BJ (cell line): ENCODE data around the gene DTHD1. TPM values are rescaled to one million over a fixed set of nuclear protein-coding genes. Genes with fewer than 3 reads are reported as not detected.

Experiments used
- CTCF ChIA-PET: fragments of 350-600 bp; formaldehyde crosslinking; extraction: SDS; loops from one replicate; lab custom pipeline; 2021; ENCODE audit warnings: antibody characterized with exemption, inconsistent platforms; lab: Yijun Ruan, JAX
- POLR2A ChIA-PET: fragments of 300-600 bp; sonication (Branson Sonifier 250); formaldehyde crosslinking; extraction: SDS; loops from one replicate; lab custom pipeline; 2021; ENCODE audit warnings: antibody characterized with exemption; lab: Charles Lee
- DNase-seq: peaks from one replicate; pipeline ENCODE4 v3.0.0-alpha.2; 2011; ENCODE audit warnings: low read depth
- H3K27me3 ChIP-seq: 2 replicates; pipeline ENCODE4 v1.6.0; 2011; ENCODE audit warnings: low read length; ENCODE audit not compliant: control insufficient read depth, insufficient read depth
- H3K36me3 ChIP-seq: 2 replicates; pipeline ENCODE4 v1.5.1; 2011; ENCODE audit warnings: low read length; ENCODE audit not compliant: control insufficient read depth, insufficient read depth
- H3K4me3 ChIP-seq: 2 replicates; pipeline ENCODE4 v1.5.1; 2011; ENCODE audit warnings: low read depth, mild to moderate bottlenecking, control low read depth, low read length
- polyA plus RNA-seq: library from polyadenylated mRNA; depleted of rRNA; stranded (reverse); fragments of >200 nt; gene quantifications from 2 replicates; pipeline ENCODE4 v1.2.3, GENCODE V29; 2011
- TF ChIP-seq, protein P1 (sequence below): IDR thresholded peaks from 2 replicates; pipeline ENCODE4 v1.5.1; 2011; ENCODE audit warnings: low read depth, mild to moderate bottlenecking, control low read depth, inconsistent platforms, low read length, moderate library complexity; ENCODE audit not compliant: insufficient read depth

DTHD1 gene
- polyA plus RNA-seq, 1 experiment: not detected

DNA sequence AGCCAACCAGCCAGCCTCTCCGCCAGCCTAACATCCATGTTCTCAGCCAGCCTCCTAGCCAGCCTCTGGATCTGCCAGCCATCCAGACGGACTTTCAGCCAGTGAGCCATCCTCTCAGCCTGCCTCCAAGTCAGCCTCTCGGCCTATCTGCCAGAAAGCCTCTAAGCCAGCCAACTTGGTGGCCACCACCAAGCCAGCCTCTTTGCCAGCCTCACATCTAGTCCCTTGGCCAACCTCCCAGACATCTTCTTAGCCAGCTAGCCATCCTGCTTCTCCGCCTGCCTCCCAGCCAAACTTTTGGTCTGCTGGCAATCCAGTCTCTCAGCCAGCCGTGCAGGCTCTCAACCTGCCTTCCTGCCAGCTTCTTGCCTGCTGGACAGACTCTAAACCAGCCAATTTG, 20.7 kb upstream of the DTHD1 start:
- no peak overlapping the region for H3K4me3 ChIP-seq
- POLR2A ChIA-PET: no interaction called here
- H3K27me3 ChIP-seq: no peaks in the 10 kb centered on the region
- CTCF ChIA-PET: no interaction called here
- no peak for DNase-seq
- TF ChIP-seq, protein P1, sequence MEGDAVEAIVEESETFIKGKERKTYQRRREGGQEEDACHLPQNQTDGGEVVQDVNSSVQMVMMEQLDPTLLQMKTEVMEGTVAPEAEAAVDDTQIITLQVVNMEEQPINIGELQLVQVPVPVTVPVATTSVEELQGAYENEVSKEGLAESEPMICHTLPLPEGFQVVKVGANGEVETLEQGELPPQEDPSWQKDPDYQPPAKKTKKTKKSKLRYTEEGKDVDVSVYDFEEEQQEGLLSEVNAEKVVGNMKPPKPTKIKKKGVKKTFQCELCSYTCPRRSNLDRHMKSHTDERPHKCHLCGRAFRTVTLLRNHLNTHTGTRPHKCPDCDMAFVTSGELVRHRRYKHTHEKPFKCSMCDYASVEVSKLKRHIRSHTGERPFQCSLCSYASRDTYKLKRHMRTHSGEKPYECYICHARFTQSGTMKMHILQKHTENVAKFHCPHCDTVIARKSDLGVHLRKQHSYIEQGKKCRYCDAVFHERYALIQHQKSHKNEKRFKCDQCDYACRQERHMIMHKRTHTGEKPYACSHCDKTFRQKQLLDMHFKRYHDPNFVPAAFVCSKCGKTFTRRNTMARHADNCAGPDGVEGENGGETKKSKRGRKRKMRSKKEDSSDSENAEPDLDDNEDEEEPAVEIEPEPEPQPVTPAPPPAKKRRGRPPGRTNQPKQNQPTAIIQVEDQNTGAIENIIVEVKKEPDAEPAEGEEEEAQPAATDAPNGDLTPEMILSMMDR: no peak
- H3K36me3 ChIP-seq: no peaks in the 10 kb centered on the region

DNA sequence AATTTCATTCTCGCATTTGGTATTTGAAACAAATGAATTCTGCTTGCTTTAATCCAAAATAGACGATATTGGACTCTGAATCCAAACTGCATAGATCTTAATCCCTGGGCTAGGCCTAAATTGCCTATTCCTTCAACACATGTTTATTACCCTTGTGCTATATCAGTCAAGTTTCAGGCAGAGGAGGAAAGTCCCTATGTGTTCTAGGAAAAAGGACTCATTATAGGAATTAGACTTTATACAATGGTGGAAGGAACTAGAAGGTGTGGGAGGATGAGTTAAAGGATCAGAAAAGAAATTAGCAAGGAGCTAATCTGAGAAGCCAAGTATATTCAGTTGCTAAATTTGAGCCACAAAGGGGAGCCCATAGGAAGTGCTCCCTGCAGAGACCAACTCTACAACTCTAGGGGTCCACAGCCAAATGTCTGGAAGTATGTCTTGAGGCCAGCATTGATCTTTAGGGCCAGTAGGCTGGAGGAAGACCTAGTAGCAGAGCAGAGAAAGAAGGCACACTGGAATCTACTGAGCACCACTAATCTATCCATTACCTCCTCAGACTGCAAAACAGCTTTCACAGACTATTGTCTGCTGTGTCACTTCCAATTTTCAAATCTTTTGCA, 17.1 kb upstream of the DTHD1 start:
- Histone ChIP-seq H3K27me3 (no peaks in the 10 kb centered on the region), H3K4me3 (no peak overlapping the region), H3K36me3 (no peaks in the 10 kb centered on the region)
- CTCF ChIA-PET: no interaction called here
- POLR2A ChIA-PET: no interaction called here
- no peak for DNase-seq
- TF ChIP-seq, protein P1: no peak

DNA sequence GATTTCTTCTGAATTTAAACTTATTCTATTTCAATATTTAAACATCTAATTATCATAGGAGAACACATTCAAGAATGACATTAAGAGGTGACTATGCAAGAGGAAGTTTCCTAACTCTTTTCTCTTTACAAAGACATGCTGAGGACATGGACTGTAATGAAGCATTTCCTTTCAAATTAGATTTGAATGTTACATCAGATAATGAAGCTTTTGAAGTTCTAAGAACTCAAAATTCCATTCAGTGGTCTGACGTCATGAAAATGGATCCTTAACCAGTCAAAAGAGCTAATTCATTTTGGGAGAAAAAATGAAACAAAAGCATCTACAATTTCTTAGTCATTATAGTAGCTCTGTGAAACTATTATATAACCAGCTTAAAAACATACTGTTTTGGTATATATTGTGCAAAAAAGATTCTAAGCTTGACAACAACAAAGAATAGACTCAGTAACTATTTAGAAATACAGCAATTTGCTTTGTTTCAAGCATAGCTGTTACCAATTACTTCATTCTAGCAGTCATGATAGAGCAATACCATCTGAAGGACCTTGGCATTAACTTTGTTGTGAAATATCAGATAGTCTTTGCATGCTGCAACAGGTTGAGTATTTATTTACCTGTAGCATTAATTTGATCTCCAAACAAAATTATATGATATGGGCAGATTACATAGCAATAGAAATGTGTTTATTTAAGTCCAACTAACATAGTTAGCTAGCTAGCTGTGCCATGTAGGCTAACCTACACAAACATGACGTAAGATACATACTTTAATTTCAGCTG, 13.7 kb upstream of the DTHD1 start:
- Histone ChIP-seq H3K36me3 (no peaks in the 10 kb centered on the region), H3K27me3 (no peaks in the 10 kb centered on the region), H3K4me3 (no peak overlapping the region)
- POLR2A ChIA-PET: no interaction called here
- DNase-seq: no peak
- TF ChIP-seq, protein P1: no peak
- CTCF ChIA-PET: no interaction called here

DNA sequence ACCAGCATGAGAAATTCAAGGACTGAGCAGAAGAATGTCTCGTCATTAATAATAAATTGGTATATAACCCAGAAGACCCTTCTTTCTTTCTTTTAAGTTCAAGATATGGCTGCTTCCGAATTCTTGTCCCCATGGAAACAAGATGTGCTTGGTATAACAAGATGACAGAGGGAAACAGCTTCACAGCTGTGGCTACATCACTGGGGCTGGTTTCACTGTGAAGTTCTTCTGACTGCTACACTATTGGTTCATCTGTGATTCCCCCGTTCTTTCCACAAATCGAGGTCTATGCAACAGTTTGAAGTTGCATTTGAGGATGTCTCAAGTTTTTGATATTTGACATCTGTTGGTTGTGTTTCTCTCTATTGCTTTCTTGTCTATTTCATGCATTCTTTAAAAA, 12.3 kb upstream of the DTHD1 start:
- POLR2A ChIA-PET: no interaction called here

DNA sequence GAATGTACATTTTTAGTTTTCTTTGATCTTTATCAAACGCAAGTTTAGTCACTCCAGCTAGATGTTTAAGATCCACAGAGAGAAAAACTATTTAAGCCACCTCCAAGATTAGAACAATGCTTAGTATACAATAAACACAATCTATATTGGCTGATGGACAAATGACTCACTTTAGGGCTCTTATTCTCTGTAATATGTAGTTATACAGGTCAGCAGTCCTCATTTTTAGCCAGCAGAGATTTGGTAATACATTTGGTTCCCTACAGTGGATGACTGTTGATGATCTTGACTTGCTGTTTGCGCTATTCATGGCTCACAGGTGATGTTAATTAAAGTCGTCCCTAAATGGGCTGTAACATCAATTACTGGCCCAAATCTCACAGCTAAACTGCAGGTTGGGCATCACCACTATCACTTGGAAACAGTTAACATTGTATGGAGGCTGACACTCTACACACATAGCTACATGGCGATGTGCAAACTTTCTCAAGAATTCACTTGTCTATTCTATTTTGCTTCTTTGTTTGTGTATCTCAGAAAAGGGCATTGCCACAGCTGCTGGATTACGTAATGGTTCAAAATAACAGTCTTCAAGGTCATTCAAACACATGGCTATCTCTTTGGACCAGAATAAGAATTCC, 11.8 kb upstream of the DTHD1 start:
- ChIA-PET CTCF (no interaction called here), POLR2A (no interaction called here)
- Histone ChIP-seq H3K36me3 (no peaks in the 10 kb centered on the region), H3K27me3 (no peaks in the 10 kb centered on the region), H3K4me3 (no peak overlapping the region)
- DNase-seq: no peak
- TF ChIP-seq, protein P1: no peak

More for the DNA sequence above, 12.3 kb upstream of the DTHD1 start:
- DNase-seq: no peak
- Histone ChIP-seq H3K4me3 (no peak overlapping the region), H3K36me3 (no peaks in the 10 kb centered on the region), H3K27me3 (no peaks in the 10 kb centered on the region)
- CTCF ChIA-PET: no interaction called here
- TF ChIP-seq, protein P1: no peak
